ENCODE data around the gene ACY1. TPM values are rescaled to one million over a fixed set of nuclear protein-coding genes. Genes with fewer than 3 reads are reported as not detected.

The ACY1 gene
- 10 to 100 TPM; 34.0 to 57.7 (median 52.1) TPM for total RNA-seq

GRCh38 chr3:51982838-51983577 is at the start of gene ACY1:
Gene ACY1, plus strand, starts transcription at chr3:51983535. Its CDS starts 530 bp downstream, at chr3:51984065.
- ATAC-seq (ENCODE audit: low FRiP score) (peak; percentile 83), DNase-seq (ENCODE audit: low spot score) (peak; percentile 41)

GRCh38 chr3:51934139-51934850 is 49.0 kb upstream of the ACY1 start:
- DNase-seq (ENCODE audit: low spot score) (no peak), ATAC-seq (ENCODE audit: low FRiP score) (no peak)
- TF ChIP-seq CTCF (IDR thresholded peaks at IDR 0.05) = no peak

More at GRCh38 chr3:51982838-51983577, at the start of gene ACY1:
- TF ChIP-seq CTCF (IDR thresholded peaks at IDR 0.05) = no peak

- DNase-seq (ENCODE audit: low spot score) = no peak
- ATAC-seq (ENCODE audit: low FRiP score) = no peak
- TF ChIP-seq CTCF (IDR thresholded peaks at IDR 0.05) = no peak
These were observed 48.1 kb upstream of the ACY1 start for GRCh38 chr3:51934991-51935885.

- no peak for ATAC-seq (ENCODE audit: low FRiP score)
- TF ChIP-seq CTCF (IDR thresholded peaks at IDR 0.05) = no peak
- no peak for DNase-seq (ENCODE audit: low spot score)
These were observed 47.2 kb upstream of the ACY1 start for GRCh38 chr3:51935886-51936755.

- no peak for TF ChIP-seq CTCF (IDR thresholded peaks at IDR 0.05)
- ATAC-seq (ENCODE audit: low FRiP score) (no peak), DNase-seq (ENCODE audit: low spot score) (no peak)
These were observed 46.3 kb upstream of the ACY1 start for GRCh38 chr3:51937014-51937413.
